GM21390 (cell line): ENCODE data around the gene IRF8.

ENCODE experiments used
- ATAC-seq: cut with Tn5 transposase; IDR thresholded peaks from one replicate; pipeline ENCODE4 v1.9.1; 2021; ENCODE audit not compliant: unreplicated experiment

Gene IRF8

DNA sequence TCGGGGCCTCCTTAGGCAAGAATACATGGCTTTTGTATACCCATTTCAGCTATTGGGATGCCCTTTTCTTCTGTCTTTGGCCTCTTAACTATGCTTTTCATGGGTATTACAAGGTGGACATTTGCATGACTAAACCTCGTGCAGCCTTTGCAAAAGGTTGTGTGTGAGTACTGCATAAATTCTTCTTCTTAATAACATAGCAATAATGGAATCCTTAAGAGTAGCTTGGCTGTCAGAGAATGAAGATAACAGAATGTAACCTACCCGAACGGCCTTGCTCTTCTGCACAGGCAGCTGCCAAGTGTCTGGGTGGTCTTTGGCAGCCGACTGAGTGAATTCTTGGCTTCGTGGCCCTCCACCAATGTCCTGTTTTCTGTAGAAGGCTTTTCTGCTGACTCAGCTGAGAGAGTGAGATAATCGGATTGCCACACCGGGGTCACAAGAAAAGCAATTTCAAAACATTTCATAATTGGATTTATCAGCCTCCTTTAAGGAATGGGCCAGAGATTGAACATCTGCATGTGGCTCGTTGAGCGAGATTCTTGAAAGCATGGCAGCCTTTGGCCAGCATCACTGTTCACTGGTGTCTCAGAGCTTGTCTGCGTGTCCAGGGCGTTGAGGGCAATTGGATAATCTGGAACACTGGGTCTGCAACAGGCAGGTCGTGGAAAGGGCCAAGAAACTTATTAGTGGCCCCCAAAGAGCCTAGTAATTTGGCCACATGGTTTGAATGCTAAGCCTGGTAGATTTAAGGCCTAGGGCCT lies 13.4 kb downstream of the IRF8 start:
- no peak for ATAC-seq

DNA sequence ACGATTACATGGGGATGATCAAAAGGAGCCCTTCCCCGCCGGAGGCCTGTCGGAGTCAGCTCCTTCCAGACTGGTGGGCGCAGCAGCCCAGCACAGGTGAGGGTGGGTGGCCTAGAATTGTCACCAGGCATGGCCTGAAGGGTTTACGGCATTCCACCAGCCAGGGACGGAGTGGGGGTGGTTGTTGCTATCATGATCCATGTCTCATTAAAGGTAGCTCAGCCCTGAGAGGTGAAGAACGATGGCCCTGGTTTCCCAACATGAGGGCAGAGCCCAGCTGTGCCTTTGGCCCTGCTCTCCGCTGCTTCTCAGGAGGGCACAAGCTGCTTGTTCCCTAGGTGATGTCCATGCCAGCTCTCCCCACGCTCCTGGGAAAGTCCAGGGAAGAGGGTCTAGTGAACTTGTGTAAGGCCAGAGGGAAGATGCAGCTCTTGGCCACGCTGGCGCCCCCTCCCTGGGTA lies 14.2 kb downstream of the IRF8 start:
- ATAC-seq = no peak

DNA sequence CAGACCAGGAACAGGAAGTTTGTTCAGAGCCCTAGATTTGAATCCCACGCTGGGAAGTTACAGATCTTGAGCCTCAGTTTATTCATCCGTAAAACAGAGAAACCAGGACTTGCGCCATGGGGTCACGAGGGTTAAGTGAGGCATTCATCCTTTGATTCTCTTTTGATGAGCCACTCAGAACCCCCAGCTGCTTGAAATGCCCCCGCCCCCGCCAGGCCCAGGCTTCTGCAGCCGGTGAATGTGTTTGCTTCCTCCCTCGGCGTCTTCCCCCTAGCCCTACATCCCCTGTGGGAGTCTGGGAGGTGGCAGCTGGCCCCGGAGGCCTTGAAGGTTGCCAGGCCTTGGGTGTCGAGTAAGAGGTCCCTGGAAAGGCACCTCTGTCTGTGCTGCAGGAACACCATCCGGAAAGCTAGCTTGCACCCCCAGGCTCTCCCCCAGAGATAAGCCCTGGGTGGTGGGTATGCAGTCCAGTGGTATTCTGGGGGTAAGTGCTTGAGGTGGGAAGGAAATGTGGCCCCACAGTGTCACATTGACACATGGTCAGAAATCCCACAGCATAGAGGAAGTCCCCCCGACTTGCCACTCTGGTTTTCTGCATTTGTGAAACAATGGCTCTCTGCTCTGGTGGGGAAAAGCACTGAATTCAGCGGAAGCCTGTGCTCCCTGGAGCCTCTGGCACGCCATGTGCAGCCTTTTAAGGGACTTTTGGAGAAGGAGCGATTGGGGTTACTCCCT lies 14.9 kb downstream of the IRF8 start:
- ATAC-seq = no peak

DNA sequence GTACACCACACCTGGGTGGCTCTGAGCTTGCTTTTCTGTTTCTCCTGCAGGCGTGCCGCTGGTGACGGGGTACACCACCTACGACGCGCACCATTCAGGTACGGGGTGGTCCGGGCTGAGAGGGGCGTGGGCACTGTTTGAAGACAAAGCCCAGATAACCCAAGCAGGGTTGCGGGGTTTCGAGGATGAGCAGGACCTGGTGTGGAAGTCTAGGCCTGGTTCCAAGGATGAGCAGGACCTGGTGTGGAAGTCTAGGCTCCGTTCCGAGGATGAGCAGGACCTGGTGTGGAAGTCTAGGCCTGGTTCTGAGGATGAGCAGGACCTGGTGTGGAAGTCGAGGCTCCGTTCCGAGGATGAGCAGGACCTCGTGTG lies 15.4 kb downstream of the IRF8 start:
- no peak for ATAC-seq

DNA sequence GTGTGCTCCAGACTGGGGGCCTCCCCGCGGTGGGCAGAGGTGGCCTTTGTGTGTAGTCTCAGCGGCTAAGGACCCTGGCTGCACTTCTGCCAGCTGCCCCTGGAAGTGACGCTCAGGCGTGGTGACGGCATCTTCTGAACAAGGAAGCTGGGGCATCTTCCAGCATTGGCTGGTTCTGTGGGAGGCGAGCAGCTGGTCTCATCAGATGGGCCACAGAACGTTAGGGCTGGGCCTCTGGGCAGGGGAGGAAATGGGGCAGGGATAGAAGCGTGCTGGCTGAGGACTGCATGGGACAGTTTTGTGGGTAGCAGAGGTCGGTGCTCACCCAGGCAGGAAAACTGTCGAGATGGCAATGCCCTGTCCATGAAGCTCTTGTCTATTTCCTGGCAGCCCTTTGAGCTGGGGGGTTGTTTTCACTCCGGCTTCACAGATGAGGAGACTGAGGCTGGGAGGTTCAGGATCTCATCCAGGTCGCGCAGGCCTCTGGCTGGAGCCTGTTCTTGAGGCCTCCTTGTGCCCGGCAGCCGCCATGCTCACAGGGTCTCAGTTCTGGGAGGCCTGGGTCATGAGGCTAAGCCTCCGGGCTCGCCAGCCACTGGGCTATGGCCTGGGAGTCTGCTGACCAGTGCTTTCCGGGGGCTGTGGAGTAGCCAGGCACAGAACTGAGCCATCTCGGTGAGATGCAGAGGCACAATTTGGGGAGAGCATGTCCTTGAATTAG lies 16.3 kb downstream of the IRF8 start:
- ATAC-seq = no peak

DNA sequence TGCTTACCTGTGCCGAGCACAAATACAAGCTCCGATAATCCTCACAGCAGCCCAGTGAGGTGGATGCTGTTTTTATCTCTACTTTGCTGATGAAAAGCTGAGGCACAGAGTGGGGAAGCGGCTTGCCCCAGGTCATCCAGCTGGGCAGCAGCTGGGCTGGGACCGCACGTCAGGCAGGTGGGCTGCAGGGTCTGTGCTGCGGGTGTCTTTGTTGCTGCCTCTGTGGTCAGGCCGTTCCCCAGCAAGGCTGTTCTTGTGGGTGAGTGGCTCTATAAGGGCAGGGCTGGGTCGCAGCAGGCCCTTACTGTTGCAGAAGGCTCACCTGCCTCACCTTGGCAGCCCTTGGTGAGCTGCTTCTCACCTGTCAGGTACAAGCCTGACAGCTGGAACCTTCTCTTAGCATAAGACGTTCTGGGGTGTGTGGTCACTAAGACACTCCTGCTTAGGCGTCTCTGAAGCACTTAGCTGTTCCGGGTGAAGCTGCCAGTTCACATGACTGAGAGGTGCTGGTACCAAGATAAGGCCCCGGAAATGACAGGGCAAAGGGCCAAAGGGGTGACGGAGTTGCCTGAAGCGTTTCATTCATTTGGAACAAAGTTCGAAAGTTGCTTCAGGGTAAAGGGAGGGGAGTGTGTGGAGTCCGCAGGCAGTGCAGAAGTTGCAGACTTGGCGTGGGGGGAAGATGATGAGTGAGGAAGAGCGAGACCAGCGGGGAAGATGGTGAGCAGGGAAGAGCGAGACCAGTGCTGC lies 17.4 kb downstream of the IRF8 start:
- no peak for ATAC-seq

DNA sequence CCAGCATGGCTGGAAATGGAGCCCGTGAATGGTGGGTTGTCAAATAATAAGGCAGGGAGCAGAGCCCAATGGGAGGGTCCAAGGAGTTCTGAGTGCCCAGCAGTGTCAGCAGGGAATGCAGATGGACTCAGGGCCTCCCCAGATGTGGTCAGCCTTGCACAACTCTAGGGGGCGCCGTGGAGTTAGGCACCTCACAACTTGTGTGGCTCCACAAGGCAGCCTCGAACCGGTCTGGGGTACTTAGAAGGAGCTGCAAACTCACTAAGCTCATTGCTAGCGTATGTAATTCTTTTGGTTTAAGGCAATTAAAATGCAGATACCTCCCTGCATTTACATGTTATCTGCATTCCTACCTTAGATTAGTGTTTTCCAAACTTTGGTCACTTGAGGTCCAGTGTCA lies 18.1 kb downstream of the IRF8 start:
- ATAC-seq = no peak

DNA sequence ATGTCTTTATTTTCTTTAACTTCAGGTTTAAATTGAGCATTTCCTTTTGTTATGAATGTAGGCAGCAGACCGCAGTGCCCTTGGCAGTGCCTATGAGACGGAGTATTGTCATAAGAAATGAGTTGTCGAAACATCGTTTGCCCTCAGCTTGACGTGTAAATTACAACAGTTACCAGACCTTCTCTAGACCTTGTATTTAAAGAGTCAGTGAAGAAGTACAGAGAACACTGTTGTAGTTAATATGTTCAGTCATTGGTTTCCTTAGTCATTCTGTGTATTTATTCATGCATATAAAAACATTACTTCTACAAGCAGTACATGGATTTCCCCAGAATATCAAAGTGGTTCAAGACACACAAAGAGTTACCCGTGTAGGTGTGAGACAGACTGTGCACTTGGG lies 19.0 kb downstream of the IRF8 start:
- no peak for ATAC-seq

DNA sequence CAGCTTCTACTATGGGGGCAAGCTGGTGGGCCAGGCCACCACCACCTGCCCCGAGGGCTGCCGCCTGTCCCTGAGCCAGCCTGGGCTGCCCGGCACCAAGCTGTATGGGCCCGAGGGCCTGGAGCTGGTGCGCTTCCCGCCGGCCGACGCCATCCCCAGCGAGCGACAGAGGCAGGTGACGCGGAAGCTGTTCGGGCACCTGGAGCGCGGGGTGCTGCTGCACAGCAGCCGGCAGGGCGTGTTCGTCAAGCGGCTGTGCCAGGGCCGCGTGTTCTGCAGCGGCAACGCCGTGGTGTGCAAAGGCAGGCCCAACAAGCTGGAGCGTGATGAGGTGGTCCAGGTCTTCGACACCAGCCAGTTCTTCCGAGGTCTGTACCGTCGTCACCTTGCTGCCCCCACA lies 19.5 kb downstream of the IRF8 start:
- no peak for ATAC-seq

DNA sequence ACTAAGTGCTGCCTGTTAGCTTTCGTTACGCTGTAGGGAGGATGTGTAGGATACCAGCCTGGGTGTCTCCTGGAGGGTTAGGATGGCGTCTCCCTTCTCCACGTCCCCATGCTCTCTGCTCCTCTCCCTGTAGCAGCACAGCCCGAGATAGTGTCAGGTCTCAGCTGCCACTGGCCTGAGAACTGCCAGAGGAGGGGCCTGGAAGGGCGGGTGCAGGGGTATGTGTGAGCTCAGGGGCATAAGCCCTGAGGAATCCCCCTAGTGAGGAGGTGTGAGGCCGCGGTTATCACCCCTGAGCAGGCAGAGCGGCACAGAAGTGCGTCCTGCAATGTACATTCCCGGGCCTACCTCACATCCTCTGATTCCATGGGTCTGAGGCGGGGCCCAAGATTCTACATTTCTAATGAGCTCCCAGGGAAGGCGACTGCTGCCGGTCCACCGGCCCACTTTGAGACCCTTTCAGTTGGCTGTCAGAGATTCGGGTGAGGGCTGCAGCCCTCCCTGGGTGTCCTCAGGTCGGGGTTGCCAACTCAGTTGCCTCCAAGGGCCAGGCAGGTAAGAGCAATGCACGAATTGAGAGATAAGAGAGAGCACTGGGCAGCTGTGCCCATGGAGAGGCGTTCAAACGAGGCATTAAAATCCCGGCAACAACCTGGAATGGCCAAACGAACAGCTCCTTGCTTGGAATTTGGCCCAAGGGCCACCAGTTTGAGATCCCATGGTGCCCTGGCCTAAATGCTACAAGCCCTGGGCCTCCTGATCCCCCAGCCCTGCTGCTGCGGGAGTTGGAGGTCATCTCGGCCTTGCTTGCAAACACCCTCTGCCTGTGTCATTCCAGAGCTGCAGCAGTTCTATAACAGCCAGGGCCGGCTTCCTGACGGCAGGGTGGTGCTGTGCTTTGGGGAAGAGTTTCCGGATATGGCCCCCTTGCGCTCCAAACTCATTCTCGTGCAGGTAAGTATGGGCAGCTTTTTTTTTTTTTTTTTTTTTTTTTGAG lies 20.6 kb downstream of the IRF8 start:
- no peak for ATAC-seq

DNA sequence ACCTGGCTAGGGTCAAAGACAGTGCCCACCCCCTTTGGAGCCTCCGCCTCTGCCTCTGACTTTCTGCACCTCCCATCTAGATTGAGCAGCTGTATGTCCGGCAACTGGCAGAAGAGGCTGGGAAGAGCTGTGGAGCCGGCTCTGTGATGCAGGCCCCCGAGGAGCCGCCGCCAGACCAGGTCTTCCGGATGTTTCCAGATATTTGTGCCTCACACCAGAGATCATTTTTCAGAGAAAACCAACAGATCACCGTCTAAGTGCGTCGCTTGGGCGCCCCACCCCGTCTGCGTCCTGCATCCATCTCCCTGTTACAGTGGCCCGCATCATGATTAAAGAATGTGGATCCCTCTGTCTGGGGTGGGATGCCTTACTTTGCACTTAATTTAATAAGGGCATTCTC lies 22.1 kb downstream of the IRF8 start:
- no peak for ATAC-seq

DNA sequence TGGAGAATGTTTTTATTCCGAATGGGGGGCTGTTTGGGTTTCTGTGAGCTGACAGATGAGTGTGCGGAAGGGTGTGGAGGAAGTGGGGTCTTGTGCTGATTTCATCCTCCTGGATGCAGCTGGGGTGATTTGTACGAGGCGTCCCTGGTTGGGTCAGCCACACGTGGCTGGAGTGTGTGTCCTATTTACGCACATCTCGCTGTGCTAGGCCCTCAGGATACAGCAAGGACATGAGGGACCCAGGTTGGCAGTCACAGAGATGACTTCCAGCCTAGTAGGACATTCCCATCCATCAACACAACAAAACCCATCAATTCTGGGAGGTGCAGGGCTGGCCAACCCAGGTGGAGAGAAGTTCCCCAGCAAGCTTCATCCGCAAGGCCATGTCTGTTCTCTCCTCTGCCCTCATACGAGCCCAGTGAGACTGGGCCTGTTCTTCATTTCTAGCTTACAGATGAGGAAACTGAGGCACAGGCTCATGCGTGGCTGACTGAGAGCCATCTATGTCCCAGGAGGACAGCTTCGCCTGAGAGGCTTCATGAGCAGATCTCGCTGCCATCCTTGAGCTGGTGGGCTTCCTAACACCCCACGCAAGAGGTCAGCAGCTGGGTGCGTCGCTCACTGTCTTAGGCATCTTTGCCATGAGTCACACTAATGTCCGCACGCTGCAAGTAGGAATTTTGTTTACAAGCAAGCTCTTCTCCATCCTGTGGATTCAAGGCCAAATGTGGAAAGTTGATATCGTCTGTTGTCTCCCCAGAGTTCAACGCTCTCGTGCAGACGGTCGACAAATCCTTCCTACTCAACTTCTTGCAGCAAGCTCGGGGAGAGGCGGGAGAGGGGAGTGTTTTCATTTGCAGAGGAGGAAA lies 24.4 kb downstream of the IRF8 start:
- no peak for ATAC-seq

DNA sequence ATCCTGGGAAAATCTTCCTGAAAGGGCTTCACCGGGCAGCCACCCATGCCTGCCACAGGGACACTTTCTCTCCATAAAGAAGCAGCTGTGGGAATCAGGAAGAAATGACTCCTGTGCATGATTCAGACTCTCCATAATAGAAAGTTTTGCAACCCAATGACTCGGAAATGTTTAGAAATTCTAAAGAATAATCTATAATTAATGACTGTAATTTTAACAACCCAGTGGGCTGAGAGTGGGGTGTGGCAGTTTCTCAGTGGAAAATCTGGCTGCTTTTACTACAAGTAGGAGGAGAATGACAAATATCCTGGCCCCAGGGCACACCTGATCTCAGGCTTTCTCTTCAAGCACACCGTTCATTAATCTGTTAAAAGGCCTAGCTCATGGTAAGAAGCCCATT lies 25.7 kb downstream of the IRF8 start:
- no peak for ATAC-seq

DNA sequence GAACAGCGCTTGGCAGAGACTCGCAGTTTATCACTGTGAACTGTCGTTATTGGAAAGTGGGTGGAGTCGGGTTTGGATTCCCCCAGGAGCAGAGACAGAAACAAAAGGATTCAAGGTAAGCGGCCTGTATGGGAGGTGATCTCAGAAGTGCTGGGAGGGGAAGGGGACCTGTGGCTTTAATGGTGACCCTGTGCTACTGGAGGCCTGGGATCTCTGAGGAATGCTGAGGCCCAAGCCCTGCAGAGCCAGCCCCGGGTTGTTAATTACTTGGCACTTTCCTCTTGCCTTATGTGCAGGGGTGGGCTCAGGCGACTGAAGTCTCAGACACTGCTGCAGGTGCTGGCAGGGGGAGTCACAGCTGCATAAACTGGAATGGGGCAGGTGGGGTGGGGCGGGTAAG lies 27.4 kb downstream of the IRF8 start:
- ATAC-seq = no peak

DNA sequence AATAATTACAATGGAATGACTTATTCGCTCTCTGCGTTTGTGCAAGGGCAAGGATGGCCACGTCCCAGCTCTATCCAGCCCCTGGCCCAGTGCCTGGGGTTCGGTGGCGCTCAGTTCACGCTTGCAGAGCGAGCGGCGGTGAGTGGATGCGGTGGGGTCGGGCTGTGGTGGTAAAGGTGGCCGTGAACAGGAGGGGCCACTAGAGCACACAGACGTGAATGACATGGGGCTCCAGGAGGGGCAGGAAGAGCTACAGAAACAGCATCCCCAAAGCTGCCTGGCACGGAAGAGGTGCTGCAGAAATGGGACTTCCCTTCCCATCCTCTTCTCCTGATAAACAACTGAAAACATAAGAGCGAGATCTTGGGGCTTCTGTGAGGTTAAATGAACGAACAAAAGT lies 28.4 kb downstream of the IRF8 start:
- no peak for ATAC-seq

DNA sequence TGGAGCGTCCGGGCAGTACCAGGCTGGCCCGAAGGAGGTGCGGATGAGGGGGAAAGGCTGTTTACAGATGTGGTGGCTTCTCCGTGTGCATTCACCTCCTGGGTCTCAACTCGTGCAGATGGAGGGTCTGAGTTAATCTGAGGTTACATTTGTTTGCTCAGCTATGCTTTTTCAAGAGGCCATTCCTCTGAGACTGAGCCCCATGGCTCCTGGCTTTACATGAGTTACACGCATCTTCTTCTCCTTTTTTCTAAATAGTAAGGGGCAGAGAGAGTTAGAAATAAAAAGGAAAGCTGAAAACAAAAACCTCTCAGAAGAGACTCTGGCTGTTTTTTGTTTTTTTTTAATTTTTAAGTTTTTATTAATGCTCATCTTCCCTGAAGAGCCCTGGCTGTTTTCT lies 29.0 kb downstream of the IRF8 start:
- ATAC-seq = no peak

DNA sequence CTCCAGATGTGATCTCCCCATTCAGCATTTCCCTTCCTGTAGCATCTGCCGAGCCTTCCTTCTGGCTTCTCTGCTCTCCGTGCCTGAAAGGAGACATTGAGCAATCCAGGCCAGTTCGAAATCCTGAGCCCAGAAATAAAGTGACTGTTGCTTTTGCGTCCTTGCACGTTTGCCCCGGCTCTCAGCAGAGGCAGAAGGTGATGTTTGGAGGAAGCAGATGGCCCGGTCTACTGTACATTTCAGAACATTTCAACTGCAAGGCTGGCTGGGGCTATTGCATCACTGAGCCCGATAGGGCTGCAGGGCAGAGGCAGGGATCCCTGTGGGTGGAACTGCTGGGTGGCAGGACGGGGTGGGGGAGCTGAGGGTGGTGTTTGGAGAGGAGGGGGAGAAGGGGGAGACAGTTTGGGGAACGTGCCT lies 29.4 kb downstream of the IRF8 start:
- no peak for ATAC-seq

DNA sequence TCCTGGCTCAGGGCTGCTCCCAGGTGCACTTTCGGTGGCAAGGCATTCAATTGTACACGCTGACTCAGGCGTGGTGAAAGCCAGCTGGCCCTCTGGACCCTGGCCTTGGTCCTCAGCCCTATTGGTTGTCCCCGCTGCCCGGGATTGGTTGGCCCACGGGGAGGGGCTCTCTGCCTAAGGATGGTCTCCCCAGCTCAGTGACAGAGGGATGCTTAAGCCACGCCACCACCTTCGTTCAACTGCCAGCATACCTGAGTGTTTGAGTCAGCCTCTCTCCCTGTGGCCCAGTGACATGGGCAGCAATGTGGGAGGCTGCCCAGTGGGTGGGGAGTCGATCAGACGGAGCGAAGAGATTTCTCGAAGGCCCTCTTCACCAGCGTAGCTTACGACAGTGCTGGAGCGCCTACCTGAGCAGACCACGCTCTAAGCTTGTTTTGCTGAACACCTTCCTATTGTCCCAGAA lies 30.3 kb downstream of the IRF8 start:
- no peak for ATAC-seq

DNA sequence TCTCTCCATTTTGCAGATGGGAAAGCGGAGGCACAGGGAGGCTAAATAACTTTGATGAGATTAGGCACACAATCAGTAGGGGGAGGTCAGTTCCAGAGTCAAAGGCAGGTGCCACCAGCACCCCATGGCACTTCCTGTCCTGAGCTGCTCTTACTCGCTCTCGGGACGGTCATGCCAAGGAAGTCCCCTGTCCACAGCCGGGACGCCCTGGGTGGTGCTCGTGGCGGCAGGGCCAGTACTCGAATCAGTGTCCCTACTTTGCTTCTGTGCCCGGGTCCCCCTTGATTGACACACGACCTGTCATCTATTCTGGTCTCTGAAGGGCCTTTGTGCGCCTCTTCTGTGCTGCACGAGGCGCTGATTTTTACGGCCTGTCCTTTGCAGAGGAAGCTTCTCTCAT lies 31.3 kb downstream of the IRF8 start:
- no peak for ATAC-seq
